ENCODE measurements around the gene APOL3. TPM values are rescaled to one million over a fixed set of nuclear protein-coding genes. Genes with fewer than 3 reads are reported as not detected.

Gene APOL3
- total and polyA plus RNA-seq, 2 experiments from 2014 or later = 1.3 to 2.1 TPM

DNA sequence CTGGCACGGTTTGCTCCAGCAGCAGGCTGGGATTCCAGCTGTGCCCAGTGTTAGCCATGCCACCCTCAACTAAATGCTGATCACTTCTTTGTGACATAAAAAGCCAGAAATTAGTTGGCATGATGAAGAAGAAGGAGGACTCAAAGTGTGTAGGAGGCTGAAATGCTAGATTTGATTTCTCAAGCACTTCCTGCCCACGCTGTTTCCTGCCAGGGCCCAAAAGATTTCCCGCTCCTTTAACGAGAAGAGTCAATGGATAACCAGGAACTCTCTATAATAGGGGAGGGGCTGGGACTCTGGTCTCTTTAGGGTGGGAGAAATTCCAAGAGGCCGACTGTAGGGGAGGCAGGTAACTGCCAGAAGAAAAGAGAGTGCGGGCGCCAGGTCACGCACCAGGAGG, 26.4 kb downstream of the APOL3 start:
- Histone ChIP-seq H3K4me2 (no peak overlapping the region), H3K36me3 (replicated peaks; ENCODE audit: insufficient read depth, low read depth) (no peaks in the 10 kb centered on the region), H3K4me3 (no peak overlapping the region), H3K9me3 (ENCODE audit: low read depth) (no peaks in the 10 kb centered on the region), H4K20me1 (ENCODE audit: insufficient read depth, poor library complexity, severe bottlenecking) (no peaks in the 10 kb centered on the region), H2AFZ (no peak overlapping the region), H3K79me2 (no peaks in the 10 kb centered on the region), H3K4me1 (ENCODE audit: insufficient read depth) (no peaks in the 10 kb centered on the region), H3K27ac (no peak overlapping the region), H3K27me3 (peaks cover 4% of the 10 kb centered on the region), H3K9me2 (replicated peaks; ENCODE audit: insufficient read depth) (no peaks in the 10 kb centered on the region)
- WGBS (ENCODE audit: low lambda C conversion rate, missing lambda C conversion rate) = 64% methylated on average over 8 of the region's 8 CpGs
- DNase-seq (ENCODE audit: low spot score) = no peak
- TF ChIP-seq, protein P1, sequence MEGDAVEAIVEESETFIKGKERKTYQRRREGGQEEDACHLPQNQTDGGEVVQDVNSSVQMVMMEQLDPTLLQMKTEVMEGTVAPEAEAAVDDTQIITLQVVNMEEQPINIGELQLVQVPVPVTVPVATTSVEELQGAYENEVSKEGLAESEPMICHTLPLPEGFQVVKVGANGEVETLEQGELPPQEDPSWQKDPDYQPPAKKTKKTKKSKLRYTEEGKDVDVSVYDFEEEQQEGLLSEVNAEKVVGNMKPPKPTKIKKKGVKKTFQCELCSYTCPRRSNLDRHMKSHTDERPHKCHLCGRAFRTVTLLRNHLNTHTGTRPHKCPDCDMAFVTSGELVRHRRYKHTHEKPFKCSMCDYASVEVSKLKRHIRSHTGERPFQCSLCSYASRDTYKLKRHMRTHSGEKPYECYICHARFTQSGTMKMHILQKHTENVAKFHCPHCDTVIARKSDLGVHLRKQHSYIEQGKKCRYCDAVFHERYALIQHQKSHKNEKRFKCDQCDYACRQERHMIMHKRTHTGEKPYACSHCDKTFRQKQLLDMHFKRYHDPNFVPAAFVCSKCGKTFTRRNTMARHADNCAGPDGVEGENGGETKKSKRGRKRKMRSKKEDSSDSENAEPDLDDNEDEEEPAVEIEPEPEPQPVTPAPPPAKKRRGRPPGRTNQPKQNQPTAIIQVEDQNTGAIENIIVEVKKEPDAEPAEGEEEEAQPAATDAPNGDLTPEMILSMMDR (IDR thresholded peaks at IDR 0.05; ENCODE audit: poor library complexity) = no peak
- TF ChIP-seq EZH2 (IDR thresholded peaks at IDR 0.05; ENCODE audit: borderline replicate concordance) = no peak
- no peak for TF ChIP-seq EZH2phosphoT487 (IDR thresholded peaks at IDR 0.05; ENCODE audit: low read depth, severe bottlenecking, unreplicated experiment)

DNA sequence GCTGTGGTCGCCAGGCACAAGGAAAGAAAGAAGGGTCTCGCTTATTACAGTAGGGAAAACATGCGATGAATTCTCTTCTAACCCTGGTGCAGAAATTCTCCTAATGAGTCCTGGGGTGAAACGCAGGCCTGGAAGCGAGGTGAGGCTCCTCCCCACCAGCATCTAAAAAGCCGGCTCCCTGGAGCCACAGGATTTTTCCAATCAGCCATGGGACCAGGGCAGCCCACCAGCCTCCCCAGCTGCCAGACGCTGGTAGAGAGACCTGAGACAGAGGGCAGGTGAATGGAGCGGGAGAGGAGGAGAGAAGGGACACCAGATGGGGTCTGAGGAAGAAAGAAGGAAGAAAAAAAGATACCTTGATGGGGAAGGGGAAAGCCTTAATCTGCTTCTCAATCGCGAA, 28.6 kb downstream of the APOL3 start:
- Histone ChIP-seq H3K4me1 (ENCODE audit: insufficient read depth) (no peaks in the 10 kb centered on the region), H3K27me3 (peaks cover 4% of the 10 kb centered on the region), H3K9me3 (ENCODE audit: low read depth) (no peaks in the 10 kb centered on the region), H3K27ac (no peak overlapping the region), H4K20me1 (ENCODE audit: insufficient read depth, poor library complexity, severe bottlenecking) (no peaks in the 10 kb centered on the region), H3K4me3 (no peak overlapping the region), H2AFZ (no peak overlapping the region), H3K4me2 (no peak overlapping the region), H3K36me3 (replicated peaks; ENCODE audit: insufficient read depth, low read depth) (no peaks in the 10 kb centered on the region), H3K79me2 (no peaks in the 10 kb centered on the region), H3K9me2 (replicated peaks; ENCODE audit: insufficient read depth) (no peaks in the 10 kb centered on the region)
- WGBS (ENCODE audit: low lambda C conversion rate, missing lambda C conversion rate) = 85% methylated on average over 10 of the region's 10 CpGs
- DNase-seq (ENCODE audit: low spot score) = no peak
- no peak for TF ChIP-seq EZH2phosphoT487 (IDR thresholded peaks at IDR 0.05; ENCODE audit: low read depth, severe bottlenecking, unreplicated experiment)
- no peak for TF ChIP-seq EZH2 (IDR thresholded peaks at IDR 0.05; ENCODE audit: borderline replicate concordance)
- TF ChIP-seq, protein P1 (IDR thresholded peaks at IDR 0.05; ENCODE audit: poor library complexity) = no peak

DNA sequence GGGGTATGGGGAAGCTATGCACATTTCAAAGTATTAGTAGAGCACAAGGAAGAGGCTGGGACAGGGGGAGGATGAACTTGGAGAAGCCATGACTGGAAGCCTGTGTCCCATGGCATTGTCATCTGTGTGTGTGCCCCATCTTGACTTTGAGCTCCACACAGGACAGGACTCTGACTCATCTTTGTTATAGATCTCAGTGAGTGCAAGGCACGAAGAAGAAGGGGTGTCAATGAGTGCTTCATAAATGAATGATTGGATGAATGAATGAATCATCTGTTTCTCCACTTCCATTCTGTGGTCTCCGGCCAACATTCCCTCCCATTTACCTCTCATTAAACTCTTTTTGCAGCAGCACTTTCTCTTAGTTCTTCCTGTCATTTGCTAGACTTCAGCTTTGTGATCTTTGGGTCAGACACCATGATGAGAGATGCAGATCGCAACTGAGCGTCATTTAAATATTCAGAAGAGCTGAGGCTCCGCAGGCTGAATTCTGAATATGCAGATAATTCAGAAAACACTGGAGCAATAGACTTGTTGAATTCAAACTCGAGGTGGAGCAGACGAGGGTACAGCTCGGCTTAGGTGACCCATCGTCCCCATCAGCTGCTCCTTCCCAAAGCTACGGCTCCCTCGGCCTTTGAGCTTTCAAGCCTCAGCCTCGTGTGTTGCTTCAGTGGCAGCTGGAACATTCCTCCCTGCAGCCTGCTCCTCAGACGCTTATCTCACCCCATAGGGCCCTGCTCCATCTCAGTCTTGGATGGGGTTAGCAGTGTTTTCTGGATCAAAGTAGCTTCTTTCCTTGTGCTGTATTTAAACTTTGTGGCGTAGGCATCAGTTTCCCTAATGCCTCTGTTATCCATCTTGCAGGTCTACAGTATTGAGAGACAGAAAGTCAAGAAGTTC, 30.8 kb downstream of the APOL3 start:
- peaks cover 4% of the 10 kb centered on the region for H3K27me3 ChIP-seq
- 80% methylated on average over 14 of the region's 14 CpGs for WGBS (ENCODE audit: low lambda C conversion rate, missing lambda C conversion rate)
- no peaks in the 10 kb centered on the region for H3K9me3 ChIP-seq (ENCODE audit: low read depth)
- TF ChIP-seq, protein P1 (IDR thresholded peaks at IDR 0.05; ENCODE audit: poor library complexity) = no peak
- H3K27ac ChIP-seq = no peak overlapping the region
- no peak overlapping the region for H3K4me3 ChIP-seq
- no peaks in the 10 kb centered on the region for H4K20me1 ChIP-seq (ENCODE audit: insufficient read depth, poor library complexity, severe bottlenecking)
- no peak for DNase-seq (ENCODE audit: low spot score)
- no peaks in the 10 kb centered on the region for H3K36me3 ChIP-seq (replicated peaks; ENCODE audit: insufficient read depth, low read depth)
- no peaks in the 10 kb centered on the region for H3K4me1 ChIP-seq (ENCODE audit: insufficient read depth)
- no peak overlapping the region for H3K4me2 ChIP-seq
- no peak overlapping the region for H2AFZ ChIP-seq
- H3K79me2 ChIP-seq = no peaks in the 10 kb centered on the region
- H3K9me2 ChIP-seq (replicated peaks; ENCODE audit: insufficient read depth) = no peaks in the 10 kb centered on the region

Measured in hepatocyte (in vitro differentiated cells).